ENCODE results near the gene TMEM259.
A peak's percentile ranks its signal among the peaks of the same experiment; 100 is the strongest.

GRCh38 chr19:1041272-1041834 lies 20.4 kb upstream of the TMEM259 start:
- TF ChIP-seq YY1 (IDR thresholded peaks at IDR 0.05; ENCODE audit: low read depth) (no peak), ZBTB7A (IDR thresholded peaks at IDR 0.05; ENCODE audit: low read depth) (no peak), FOXM1 (IDR thresholded peaks at IDR 0.05; ENCODE audit: borderline replicate concordance, low read depth) (no peak), CREB1 (IDR thresholded peaks at IDR 0.05; ENCODE audit: low read depth) (no peak), CEBPB (IDR thresholded peaks at IDR 0.05) (no peak), RAD21 (IDR thresholded peaks at IDR 0.05; ENCODE audit: low read depth) (no peak), EP300 (IDR thresholded peaks at IDR 0.05; ENCODE audit: borderline replicate concordance) (no peak), REST (IDR thresholded peaks at IDR 0.05; ENCODE audit: low read depth) (no peak), TEAD4 (IDR thresholded peaks at IDR 0.05) (no peak), EGR1 (IDR thresholded peaks at IDR 0.05) (no peak)
- TF ChIP-seq, protein P1, sequence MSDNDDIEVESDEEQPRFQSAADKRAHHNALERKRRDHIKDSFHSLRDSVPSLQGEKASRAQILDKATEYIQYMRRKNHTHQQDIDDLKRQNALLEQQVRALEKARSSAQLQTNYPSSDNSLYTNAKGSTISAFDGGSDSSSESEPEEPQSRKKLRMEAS (IDR thresholded peaks at IDR 0.05) = 0 out of 2 replicates have a peak, but pooled peaks have one; percentile 9

Data from Ishikawa (cell line).